ENCODE results near the gene NCAPG. TPM values are rescaled to one million over a fixed set of nuclear protein-coding genes. Genes with fewer than 3 reads are reported as not detected.

The NCAPG gene
- total and polyA plus RNA-seq, 2 of the 4 experiments (the other 2 are of a cell fraction) = 10.9 to 26.7 TPM

DNA sequence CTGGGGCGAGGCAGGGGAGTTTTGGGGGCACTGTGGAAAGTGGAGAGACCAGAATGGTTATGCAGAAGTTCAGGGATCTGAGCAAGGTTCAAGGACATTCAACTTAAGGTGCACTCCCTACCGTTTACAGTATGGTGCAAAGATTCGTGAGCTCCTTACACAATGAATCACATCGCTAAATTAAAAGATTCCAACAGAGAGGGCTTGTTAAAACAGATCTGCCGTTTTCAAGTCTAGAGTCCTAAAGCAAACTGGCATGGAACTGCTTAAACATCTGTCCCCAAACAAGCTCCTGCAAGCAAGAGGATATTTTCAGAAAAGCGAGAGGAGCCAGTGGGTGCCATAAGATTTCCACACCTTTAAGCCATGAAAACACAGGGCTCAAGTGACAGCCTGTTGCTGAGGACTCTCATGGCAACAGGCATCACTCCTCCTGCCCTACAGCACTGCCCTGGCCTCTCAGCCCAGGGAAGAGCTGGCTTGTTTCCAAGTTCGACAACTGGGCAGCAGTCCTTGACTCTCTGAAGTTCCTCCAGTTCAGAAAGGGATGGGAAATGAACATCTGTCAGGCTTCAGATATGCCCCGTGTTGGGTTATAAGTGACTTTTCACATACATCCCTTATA lies 39.4 kb upstream of the NCAPG start:
- H3K27ac ChIP-seq (ENCODE audit: insufficient read depth, low read length) = no peak overlapping the region
- no peak overlapping the region for H2AK9ac ChIP-seq (replicated peaks; ENCODE audit: low read depth, low read length, poor library complexity)
- TF ChIP-seq CEBPB (IDR thresholded peaks at IDR 0.05; ENCODE audit: low read depth, low read length) (no peak), MAFK (IDR thresholded peaks at IDR 0.05; ENCODE audit: low read depth, low read length) (no peak), SMC3 (IDR thresholded peaks at IDR 0.05; ENCODE audit: low read depth, low read length) (no peak), RAD21 (IDR thresholded peaks at IDR 0.05; ENCODE audit: low read length) (no peak), MXI1 (IDR thresholded peaks at IDR 0.05; ENCODE audit: borderline replicate concordance, low read depth, low read length) (no peak), MAZ (IDR thresholded peaks at IDR 0.05; ENCODE audit: borderline replicate concordance, low read depth, low read length) (no peak), FOS (IDR thresholded peaks at IDR 0.05; ENCODE audit: low read depth, low read length) (no peak), POLR2A (IDR thresholded peaks at IDR 0.05; ENCODE audit: low read depth, low read length) (no peak)
- TF ChIP-seq, protein P1, sequence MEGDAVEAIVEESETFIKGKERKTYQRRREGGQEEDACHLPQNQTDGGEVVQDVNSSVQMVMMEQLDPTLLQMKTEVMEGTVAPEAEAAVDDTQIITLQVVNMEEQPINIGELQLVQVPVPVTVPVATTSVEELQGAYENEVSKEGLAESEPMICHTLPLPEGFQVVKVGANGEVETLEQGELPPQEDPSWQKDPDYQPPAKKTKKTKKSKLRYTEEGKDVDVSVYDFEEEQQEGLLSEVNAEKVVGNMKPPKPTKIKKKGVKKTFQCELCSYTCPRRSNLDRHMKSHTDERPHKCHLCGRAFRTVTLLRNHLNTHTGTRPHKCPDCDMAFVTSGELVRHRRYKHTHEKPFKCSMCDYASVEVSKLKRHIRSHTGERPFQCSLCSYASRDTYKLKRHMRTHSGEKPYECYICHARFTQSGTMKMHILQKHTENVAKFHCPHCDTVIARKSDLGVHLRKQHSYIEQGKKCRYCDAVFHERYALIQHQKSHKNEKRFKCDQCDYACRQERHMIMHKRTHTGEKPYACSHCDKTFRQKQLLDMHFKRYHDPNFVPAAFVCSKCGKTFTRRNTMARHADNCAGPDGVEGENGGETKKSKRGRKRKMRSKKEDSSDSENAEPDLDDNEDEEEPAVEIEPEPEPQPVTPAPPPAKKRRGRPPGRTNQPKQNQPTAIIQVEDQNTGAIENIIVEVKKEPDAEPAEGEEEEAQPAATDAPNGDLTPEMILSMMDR (conservative IDR thresholded peaks at IDR 0.05; ENCODE audit: low read depth, low read length) = no peak
- TF ChIP-seq, protein P2, sequence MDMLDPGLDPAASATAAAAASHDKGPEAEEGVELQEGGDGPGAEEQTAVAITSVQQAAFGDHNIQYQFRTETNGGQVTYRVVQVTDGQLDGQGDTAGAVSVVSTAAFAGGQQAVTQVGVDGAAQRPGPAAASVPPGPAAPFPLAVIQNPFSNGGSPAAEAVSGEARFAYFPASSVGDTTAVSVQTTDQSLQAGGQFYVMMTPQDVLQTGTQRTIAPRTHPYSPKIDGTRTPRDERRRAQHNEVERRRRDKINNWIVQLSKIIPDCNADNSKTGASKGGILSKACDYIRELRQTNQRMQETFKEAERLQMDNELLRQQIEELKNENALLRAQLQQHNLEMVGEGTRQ (IDR thresholded peaks at IDR 0.05; ENCODE audit: low read depth, low read length) = no peak
- no peak overlapping the region for H2BK5ac ChIP-seq (ENCODE audit: low read depth, low read length, poor library complexity, severe bottlenecking)
- H3K4ac ChIP-seq (ENCODE audit: low read depth, low read length) = no peak overlapping the region
- DNase-seq (no peak), ATAC-seq (ENCODE audit: low read depth) (no peak)
- dilution Hi-C loops (cut with HindIII; ENCODE audit: low sequenced_read_pairs, unreplicated experiment) (no loop called here), intact Hi-C loops (cut with micrococcal nuclease) (no loop called here), in situ Hi-C loops (cut with MboI; ENCODE audit: low sequenced_read_pairs) (no loop called here)
- POLR2A ChIA-PET (ENCODE audit: unreplicated experiment) = no interaction called here
- no peak overlapping the region for H3K4me2 ChIP-seq (ENCODE audit: low read depth, low read length)
- H4K20me1 ChIP-seq (ENCODE audit: insufficient read depth, low read length) = no peaks in the 10 kb centered on the region
- CTCF ChIA-PET = interaction anchor here (0.6 kb wide), 1 partner anchor 235 kb away, joined by 3 read pairs; no protein-coding TSS in a partner anchor
- no peak overlapping the region for H2BK20ac ChIP-seq (ENCODE audit: low read depth, low read length)
- H3K9me1 ChIP-seq (ENCODE audit: insufficient read depth, low read length) = no peaks in the 10 kb centered on the region
- H3K56ac ChIP-seq (ENCODE audit: extremely low read depth, insufficient read depth, low read length) = no peak overlapping the region
- H3K36me3 ChIP-seq (ENCODE audit: control insufficient read depth, insufficient read depth, low read length) = no peaks in the 10 kb centered on the region
- no peak overlapping the region for H2BK15ac ChIP-seq (ENCODE audit: low read depth, low read length)
- no peak overlapping the region for H3K23ac ChIP-seq (ENCODE audit: low read depth, low read length)
- H2BK120ac ChIP-seq (ENCODE audit: low read depth, low read length) = no peak overlapping the region
- BruUV-seq (replicated peaks) = no TSS peak
- no peak overlapping the region for H4K8ac ChIP-seq (ENCODE audit: low read depth in 2 of 2, low read length in 2 of 2)
- no peak overlapping the region for H3K4me3 ChIP-seq (ENCODE audit: insufficient read depth, low read depth, low read length)
- no peak overlapping the region for H2AK5ac ChIP-seq (ENCODE audit: low read depth, low read length)
- H3K27me3 ChIP-seq (ENCODE audit: control insufficient read depth, insufficient read depth, low read length) = peaks cover 1% of the 10 kb centered on the region; the same call in 1 of the 2 replicates
- no peak overlapping the region for H4K5ac ChIP-seq (ENCODE audit: low read depth, low read length)
- WGBS, 2 experiments (ENCODE audit: extremely low coverage in 2 of 2, insufficient read length in 1 of 2) = 46% methylated on average over 3 of the region's 8 CpGs; no CpG with 5 or more reads in 1 of the 2 experiments
- H4K91ac ChIP-seq (ENCODE audit: insufficient read depth, low read depth, low read length) = no peak overlapping the region
- H3K18ac ChIP-seq (ENCODE audit: low read depth, low read length) = no peak overlapping the region
- H3K4me1 ChIP-seq (ENCODE audit: control insufficient read depth, insufficient read depth, low read length) = no peaks in the 10 kb centered on the region
- H2AFZ ChIP-seq (replicated peaks; ENCODE audit: low read length, poor library complexity) = no peak overlapping the region
- no peak overlapping the region for H3K9ac ChIP-seq (ENCODE audit: low read depth, low read length)
- no peaks in the 10 kb centered on the region for H3K79me1 ChIP-seq (ENCODE audit: low read depth in 1 of 2, low read length in 2 of 2)
- no peak overlapping the region for H3K14ac ChIP-seq (replicated peaks; ENCODE audit: low read depth, low read length)
- H3K9me3 ChIP-seq (ENCODE audit: control insufficient read depth, insufficient read depth, low read length) = no peaks in the 10 kb centered on the region
